HG03060 (cell line): ENCODE measurements around the gene MYBBP1A.

Experiments
- ATAC-seq: cut with Tn5 transposase; IDR thresholded peaks from one replicate; pipeline ENCODE4 v1.9.1; 2021; ENCODE audit warnings: low read depth, moderate number of reproducible peaks; ENCODE audit not compliant: unreplicated experiment

MYBBP1A gene

DNA sequence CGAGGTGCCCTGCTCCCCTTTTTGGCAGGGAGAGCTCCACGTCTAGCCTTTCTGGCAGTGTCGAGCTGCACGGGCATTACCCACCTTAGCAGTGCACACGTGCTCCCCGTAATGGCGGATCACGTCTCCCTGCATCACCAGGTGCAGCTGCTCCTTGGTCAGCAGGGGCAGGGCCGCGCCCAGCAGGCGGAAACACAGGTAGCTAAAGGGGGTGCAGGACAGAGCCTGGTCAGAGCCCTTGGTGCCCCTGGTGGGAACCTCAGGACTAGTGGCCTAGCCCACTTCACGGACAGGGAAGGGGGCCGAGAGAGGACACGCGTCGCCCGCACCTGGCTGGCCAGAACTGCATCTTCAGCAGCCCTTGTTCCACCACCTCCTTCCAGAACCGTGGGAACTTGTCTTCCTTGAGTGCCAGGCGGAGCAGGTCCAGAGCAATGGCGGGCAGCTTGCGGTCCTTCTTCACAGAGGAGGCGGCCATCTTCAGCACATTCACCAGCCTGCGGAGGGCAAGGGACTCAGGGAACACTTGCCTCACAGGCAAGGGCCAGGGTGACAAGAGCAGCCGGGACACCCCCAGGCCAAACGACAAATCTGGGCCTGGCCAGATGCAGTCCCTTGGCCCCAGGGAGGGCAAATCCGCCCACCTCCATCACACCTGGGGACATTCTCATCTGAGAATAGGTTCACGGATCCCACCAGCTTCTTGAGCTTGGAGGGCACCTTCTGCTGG lies 3.2 kb downstream of the MYBBP1A start:
- ATAC-seq, result no peak

DNA sequence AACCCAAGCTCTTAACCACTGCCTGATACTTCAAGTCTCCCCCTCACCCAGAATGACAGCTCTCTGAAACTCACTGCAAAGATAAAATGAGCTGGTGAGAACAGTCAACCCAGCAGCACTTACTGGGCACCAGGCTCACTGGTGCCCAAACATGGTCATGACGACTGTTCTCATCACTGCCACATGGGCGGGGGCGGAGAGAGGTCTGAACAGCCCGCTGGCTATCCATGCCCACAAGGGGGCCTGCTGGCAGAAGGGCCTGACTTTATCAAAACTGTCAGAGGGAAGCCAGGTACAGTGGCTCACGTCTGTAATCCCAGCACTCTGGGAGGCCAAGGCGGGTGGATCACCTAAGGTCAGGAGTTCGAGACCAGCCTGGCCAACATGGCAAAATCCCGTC lies 4.0 kb downstream of the MYBBP1A start:
- ATAC-seq, result no peak

GRCh38 chr17:4550534-4551039 lies 4.6 kb downstream of the MYBBP1A start:
- no peak for ATAC-seq

- no peak for ATAC-seq
Measured at GRCh38 chr17:4549781-4550533, 5.2 kb downstream of the MYBBP1A start.

DNA sequence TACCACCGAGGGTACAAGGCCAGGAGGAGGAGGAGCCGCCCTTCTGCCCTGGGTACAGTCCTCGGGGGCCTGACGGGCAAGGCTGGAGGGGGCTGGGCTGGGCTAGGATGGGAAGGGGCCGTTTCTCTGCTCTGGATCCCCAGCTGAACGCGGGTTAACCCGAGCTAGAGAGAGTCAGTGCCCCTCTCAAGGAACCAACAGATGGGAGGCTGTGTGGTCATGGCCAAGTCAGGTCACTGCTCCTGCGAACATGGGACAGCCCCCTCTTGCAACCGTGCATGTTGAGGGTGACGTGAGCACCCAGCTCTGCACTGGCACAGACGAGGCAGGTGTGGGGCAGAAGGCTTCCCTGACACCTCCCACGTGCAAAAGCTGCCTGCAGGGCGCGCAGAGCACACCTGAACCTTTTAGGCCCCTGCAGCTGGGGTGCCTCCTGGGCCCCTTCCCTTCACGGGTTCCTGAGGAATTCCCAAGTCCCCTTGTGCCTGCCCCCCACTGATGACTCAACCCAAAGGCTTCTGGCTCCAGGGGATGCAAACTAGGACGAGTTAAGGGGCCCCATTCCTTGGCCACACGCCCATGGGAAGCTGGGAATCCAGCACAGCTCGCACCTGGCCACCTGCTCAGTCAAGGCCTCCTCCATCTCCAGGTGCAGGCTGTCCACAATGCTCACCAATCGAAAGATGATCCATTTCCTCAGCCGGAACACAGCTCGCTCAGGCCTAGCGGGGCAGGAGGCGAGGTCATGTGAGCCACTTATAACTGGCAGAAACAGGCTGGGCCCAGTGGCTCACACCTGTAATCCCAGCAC lies 6.3 kb downstream of the MYBBP1A start:
- ATAC-seq, result no peak

DNA sequence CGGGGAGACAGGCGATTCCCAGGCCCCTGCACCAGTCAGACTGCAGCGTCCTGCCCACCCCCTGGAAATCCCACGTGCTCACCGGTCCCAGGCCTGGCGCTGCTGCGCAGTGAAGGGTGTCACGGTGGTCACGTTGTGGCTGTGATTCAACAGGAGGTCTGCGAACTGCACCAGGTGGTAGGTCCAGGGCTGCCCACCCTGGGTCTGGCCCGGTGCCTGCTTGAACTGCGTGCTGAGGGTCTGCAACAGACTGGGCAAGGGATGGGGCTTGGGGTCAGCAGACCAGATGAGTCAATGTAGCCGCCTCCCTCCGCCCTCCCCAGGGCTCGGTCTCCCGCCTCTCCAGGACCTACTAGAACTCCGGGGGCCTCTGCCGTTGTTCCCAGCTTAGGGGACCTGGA lies 7.1 kb downstream of the MYBBP1A start:
- ATAC-seq, result no peak

GRCh38 chr17:4547118-4547906 lies 7.9 kb downstream of the MYBBP1A start:
- ATAC-seq, result no peak

- no peak for ATAC-seq
Measured at GRCh38 chr17:4545217-4545951, 9.8 kb downstream of the MYBBP1A start.

DNA sequence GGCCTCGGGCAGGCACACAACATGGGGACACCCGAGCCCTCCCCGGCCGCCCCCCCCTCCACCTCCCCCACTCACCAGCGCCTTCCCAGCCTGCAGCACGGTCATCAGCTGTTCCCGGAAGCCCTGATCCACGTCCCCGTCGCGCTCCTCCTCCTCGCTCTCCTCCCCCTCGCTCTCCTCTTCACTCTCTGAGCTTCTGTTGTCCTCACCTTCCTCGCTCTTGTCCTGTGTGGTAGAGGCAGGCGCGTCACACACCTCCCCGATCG lies 10.3 kb downstream of the MYBBP1A start:
- no peak for ATAC-seq

DNA sequence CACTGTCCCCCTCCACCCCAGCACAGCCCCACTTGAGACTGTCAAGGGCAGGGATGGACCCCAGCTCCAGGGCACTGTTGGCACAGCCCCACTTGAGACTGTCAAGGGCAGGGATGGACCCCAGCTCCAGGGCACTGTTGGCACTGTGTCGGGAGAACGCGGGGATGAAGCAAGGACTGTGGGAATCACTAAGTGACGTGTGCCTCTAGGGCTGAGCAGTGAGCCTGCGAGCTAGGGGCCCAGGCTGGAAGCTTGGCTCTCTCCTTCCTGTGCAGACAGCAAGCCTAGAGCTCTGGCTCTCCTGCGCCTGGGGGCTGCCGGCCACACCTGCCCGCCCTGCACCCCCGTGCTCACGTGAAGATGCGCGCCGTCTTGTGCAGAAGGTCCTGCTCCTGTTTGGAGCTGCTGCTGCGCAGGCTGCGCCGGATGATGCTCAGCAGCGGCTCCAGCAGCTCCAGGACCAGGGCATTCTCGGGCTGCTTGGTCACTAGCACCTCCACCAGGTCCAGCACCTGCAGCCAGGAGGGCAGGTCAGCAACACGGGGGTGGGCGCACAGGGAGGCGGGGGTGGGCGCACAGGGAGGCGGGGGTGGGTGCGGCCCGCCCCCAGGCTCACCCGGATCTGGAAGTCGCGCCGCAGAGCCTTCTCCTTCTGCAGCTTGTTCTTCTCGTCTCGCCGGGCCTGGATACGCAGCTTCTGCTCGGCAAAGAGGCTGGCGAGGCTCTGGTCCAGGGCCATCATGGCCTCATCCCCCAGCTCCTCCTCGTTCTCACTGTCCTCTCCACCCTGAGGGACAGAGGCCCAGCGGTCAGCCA lies 10.8 kb downstream of the MYBBP1A start:
- ATAC-seq, result no peak

GRCh38 chr17:4543557-4544026 lies 11.6 kb downstream of the MYBBP1A start:
- no peak for ATAC-seq

GRCh38 chr17:4542726-4543191 lies 12.4 kb downstream of the MYBBP1A start:
- ATAC-seq, result no peak

GRCh38 chr17:4542003-4542725 lies 13.0 kb downstream of the MYBBP1A start:
- ATAC-seq, result no peak

- no peak for ATAC-seq
Measured at GRCh38 chr17:4541328-4542002, 13.7 kb downstream of the MYBBP1A start.

GRCh38 chr17:4540687-4541327 lies 14.4 kb downstream of the MYBBP1A start:
- ATAC-seq, result no peak

DNA sequence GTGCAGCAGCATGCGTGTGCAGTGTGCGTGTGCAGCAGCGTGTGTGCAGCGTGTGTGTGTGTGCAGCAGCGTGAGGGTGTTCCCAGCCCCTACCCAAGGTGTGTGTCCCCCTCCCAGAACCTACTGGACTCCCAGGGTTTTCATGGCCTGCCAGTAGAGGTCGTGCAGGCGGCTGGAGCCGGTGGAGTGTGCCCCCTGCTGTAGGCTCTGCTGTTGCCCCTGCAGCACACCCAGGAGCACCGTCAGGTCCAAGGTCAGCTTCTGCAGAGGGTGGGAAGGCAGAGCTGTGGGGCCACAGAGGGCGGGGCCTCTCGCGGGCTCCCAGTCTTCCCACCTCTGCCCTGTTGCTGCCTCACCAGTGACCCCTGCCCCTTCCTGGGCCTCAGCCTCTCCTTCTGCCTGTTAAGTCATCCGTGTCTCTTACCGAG lies 14.9 kb downstream of the MYBBP1A start:
- no peak for ATAC-seq

GRCh38 chr17:4539576-4540223 lies 15.5 kb downstream of the MYBBP1A start:
- no peak for ATAC-seq
